Amygdala (tissue), 56 donors: ENCODE measurements around the gene LEUTX.
"Not testable (repeated sequence)": the region's sequence is repeated elsewhere in the genome, so short reads cannot be mapped to it uniquely, and the experiment has no call there.

Experiments
- DNase-seq, 56 donors: peaks; one replicate each; lab custom pipeline; 2025; lab: John Stamatoyannopoulos, UW

The LEUTX gene

GRCh38 chr19:39768786-39769185 is 9.9 kb upstream of the LEUTX start:
- DNase-seq, result no peak

- DNase-seq, result no peak
These were observed 2.2 kb downstream of the LEUTX start for GRCh38 chr19:39780894-39781293.

GRCh38 chr19:39788244-39788643 is 9.6 kb downstream of the LEUTX start:
- DNase-seq, result no peak

GRCh38 chr19:39792999-39793546 is 14.4 kb downstream of the LEUTX start:
- peak in 55 of 56 donors; percentile 1 to 81 (median 39) for DNase-seq

- no peak for DNase-seq
These were observed 16.3 kb downstream of the LEUTX start for GRCh38 chr19:39795001-39795400.

- DNase-seq, result no peak
These were observed 17.4 kb downstream of the LEUTX start for GRCh38 chr19:39796000-39796498.

- DNase-seq, result no peak
These were observed 18.4 kb downstream of the LEUTX start for GRCh38 chr19:39797083-39797482.

- no peak for DNase-seq
These were observed 24.3 kb downstream of the LEUTX start for GRCh38 chr19:39802958-39803357.

- no peak for DNase-seq
These were observed 26.4 kb downstream of the LEUTX start for GRCh38 chr19:39805104-39805503.

- DNase-seq, result no peak
These were observed 29.3 kb downstream of the LEUTX start for GRCh38 chr19:39807846-39808364.

- not testable (repeated sequence) for DNase-seq
These were observed 30.0 kb downstream of the LEUTX start for GRCh38 chr19:39808688-39809087.

- no peak for DNase-seq
These were observed 30.7 kb downstream of the LEUTX start for GRCh38 chr19:39809368-39809767.

GRCh38 chr19:39810424-39810823 is 31.8 kb downstream of the LEUTX start:
- DNase-seq, result no peak

GRCh38 chr19:39811064-39811463 is 32.4 kb downstream of the LEUTX start:
- no peak for DNase-seq

GRCh38 chr19:39813264-39813993 is 34.8 kb downstream of the LEUTX start:
- DNase-seq, result no peak

- DNase-seq, result not testable (repeated sequence)
These were observed 35.5 kb downstream of the LEUTX start for GRCh38 chr19:39814111-39814510.

GRCh38 chr19:39814595-39814994 is 35.9 kb downstream of the LEUTX start:
- DNase-seq, result no peak

- no peak for DNase-seq
These were observed 37.8 kb downstream of the LEUTX start for GRCh38 chr19:39816287-39817048.

GRCh38 chr19:39817888-39818561 is 39.4 kb downstream of the LEUTX start:
- no peak for DNase-seq

- no peak for DNase-seq
These were observed 40.0 kb downstream of the LEUTX start for GRCh38 chr19:39818626-39819097.

GRCh38 chr19:39819786-39820185 is 41.1 kb downstream of the LEUTX start:
- no peak for DNase-seq
